OCI-LY1 (cell line): ENCODE measurements around the gene SLC47A1.

Experiments
- H2AFZ ChIP-seq: fragments of 200-600 bp; sonication (generic), shearing (Covaris generic); 2 replicates; pipeline ENCODE4 v1.6.0; 2014; ENCODE audit warnings: antibody characterized with exemption, mild to moderate bottlenecking, low read length
- H3F3A ChIP-seq: fragments of 200-600 bp; sonication (generic), shearing (Covaris generic); 2 replicates; pipeline ENCODE4 v1.6.0; 2014; ENCODE audit warnings: mild to moderate bottlenecking, antibody characterized with exemption, low read length, moderate library complexity; ENCODE audit not compliant: insufficient read depth
- H3K27ac ChIP-seq: fragments of 200-600 bp; sonication (generic); 2 replicates; pipeline ENCODE4 v1.5.1; 2014; ENCODE audit warnings: low read length, mixed run types, mild to moderate bottlenecking, low read depth; ENCODE audit not compliant: poor library complexity, severe bottlenecking
- H3K27me3 ChIP-seq: fragments of 200-600 bp; sonication (generic); 2 replicates; pipeline ENCODE4 v1.6.0; 2014; ENCODE audit warnings: antibody characterized with exemption, mild to moderate bottlenecking, low read length, moderate library complexity; ENCODE audit not compliant: insufficient read depth
- H3K36me3 ChIP-seq: fragments of 200-600 bp; sonication (generic); 2 replicates; pipeline ENCODE4 v1.6.1; 2014; ENCODE audit warnings: mild to moderate bottlenecking, antibody characterized with exemption, low read length, moderate library complexity, mixed read lengths; ENCODE audit not compliant: insufficient read depth
- H3K4me1 ChIP-seq: fragments of 200-600 bp; sonication (generic); 2 replicates; pipeline ENCODE4 v1.5.1; 2014; ENCODE audit warnings: mild to moderate bottlenecking, low read length, moderate library complexity; ENCODE audit not compliant: insufficient read depth, severe bottlenecking
- H3K4me2 ChIP-seq: fragments of 200-600 bp; sonication (generic), shearing (Covaris generic); 2 replicates; pipeline ENCODE4 v1.6.1; 2014; ENCODE audit warnings: low read length
- H3K4me3 ChIP-seq: fragments of 200-600 bp; sonication (generic); 2 replicates; pipeline ENCODE4 v1.5.1; 2014; ENCODE audit warnings: low read length, low read depth, mild to moderate bottlenecking, mixed read lengths; ENCODE audit not compliant: poor library complexity, severe bottlenecking
- H3K79me2 ChIP-seq: fragments of 200-600 bp; shearing (Covaris generic); 2 replicates; pipeline ENCODE4 v1.6.1; 2016; ENCODE audit warnings: mixed run types, low read length, mixed read lengths; ENCODE audit not compliant: insufficient read depth
- H3K9ac ChIP-seq: fragments of 200-600 bp; sonication (generic), shearing (Covaris generic); 2 replicates; pipeline ENCODE4 v1.6.1; 2014; ENCODE audit warnings: mild to moderate bottlenecking, low read length, mixed read lengths
- H3K9me2 ChIP-seq: fragments of 200-600 bp; sonication (generic), shearing (Covaris generic); 2 replicates; pipeline ENCODE4 v1.6.1; 2014; ENCODE audit warnings: low read depth, mild to moderate bottlenecking, low read length, mixed read lengths
- H3K9me3 ChIP-seq: fragments of 200-600 bp; shearing (Covaris generic); 2 replicates; pipeline ENCODE4 v1.6.1; 2014; ENCODE audit warnings: low read length, mixed read lengths
- H4K20me1 ChIP-seq: fragments of 200-600 bp; sonication (generic), shearing (Covaris generic); 2 replicates; pipeline ENCODE4 v1.6.0; 2016; ENCODE audit warnings: mild to moderate bottlenecking, low read length; ENCODE audit not compliant: insufficient read depth
- EZH2 ChIP-seq: fragments of 200-600 bp; sonication (generic), shearing (Covaris generic); IDR thresholded peaks from 2 replicates; pipeline ENCODE4 v1.8.0; 2017; ENCODE audit warnings: borderline replicate concordance, mixed run types, mild to moderate bottlenecking, antibody characterized with exemption, low read length, moderate library complexity, mixed read lengths
- TF ChIP-seq, protein P1 (sequence below): fragments of 200-600 bp; sonication (generic), shearing (Covaris generic); IDR thresholded peaks from 2 replicates; pipeline ENCODE4 v1.5.1; 2017; ENCODE audit warnings: mild to moderate bottlenecking, antibody characterized with exemption, low read length, moderate library complexity, mixed read lengths

The SLC47A1 gene

DNA sequence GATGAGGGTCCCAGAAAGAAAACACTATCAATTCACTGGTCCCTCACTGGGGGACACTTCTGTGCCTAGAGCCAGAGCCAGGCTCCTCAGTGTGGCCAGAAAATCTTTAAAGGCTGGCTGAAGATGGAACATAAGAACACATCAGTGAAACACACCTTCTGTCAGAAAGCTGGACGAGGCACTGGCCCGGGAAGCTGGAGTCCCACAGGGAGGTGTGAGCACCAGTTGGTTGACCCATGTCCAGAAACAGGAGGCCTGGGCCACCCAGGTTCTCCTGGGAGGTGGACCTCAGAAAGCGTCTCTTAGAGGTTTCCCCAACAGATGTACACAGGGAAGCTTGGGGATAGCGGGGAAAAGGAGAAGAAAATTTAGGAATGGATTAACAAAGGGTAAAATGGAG, 58.7 kb downstream of the SLC47A1 start:
- H3K9me2 ChIP-seq, result no peaks in the 10 kb centered on the region
- H3K4me1 ChIP-seq, result no peaks in the 10 kb centered on the region
- no peak for TF ChIP-seq EZH2
- TF ChIP-seq, protein P1, sequence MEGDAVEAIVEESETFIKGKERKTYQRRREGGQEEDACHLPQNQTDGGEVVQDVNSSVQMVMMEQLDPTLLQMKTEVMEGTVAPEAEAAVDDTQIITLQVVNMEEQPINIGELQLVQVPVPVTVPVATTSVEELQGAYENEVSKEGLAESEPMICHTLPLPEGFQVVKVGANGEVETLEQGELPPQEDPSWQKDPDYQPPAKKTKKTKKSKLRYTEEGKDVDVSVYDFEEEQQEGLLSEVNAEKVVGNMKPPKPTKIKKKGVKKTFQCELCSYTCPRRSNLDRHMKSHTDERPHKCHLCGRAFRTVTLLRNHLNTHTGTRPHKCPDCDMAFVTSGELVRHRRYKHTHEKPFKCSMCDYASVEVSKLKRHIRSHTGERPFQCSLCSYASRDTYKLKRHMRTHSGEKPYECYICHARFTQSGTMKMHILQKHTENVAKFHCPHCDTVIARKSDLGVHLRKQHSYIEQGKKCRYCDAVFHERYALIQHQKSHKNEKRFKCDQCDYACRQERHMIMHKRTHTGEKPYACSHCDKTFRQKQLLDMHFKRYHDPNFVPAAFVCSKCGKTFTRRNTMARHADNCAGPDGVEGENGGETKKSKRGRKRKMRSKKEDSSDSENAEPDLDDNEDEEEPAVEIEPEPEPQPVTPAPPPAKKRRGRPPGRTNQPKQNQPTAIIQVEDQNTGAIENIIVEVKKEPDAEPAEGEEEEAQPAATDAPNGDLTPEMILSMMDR, result no peak
- H3K27ac ChIP-seq, result no peak overlapping the region
- H3K9ac ChIP-seq, result no peak overlapping the region
- H3K4me3 ChIP-seq, result no peak overlapping the region
- no peaks in the 10 kb centered on the region for H3K27me3 ChIP-seq
- H3K4me2 ChIP-seq, result no peak overlapping the region
- no peaks in the 10 kb centered on the region for H4K20me1 ChIP-seq
- H3K79me2 ChIP-seq, result no peaks in the 10 kb centered on the region
- H3F3A ChIP-seq, result no peaks in the 10 kb centered on the region
- H3K9me3 ChIP-seq, result no peaks in the 10 kb centered on the region
- H2AFZ ChIP-seq, result no peak overlapping the region
- no peaks in the 10 kb centered on the region for H3K36me3 ChIP-seq

DNA sequence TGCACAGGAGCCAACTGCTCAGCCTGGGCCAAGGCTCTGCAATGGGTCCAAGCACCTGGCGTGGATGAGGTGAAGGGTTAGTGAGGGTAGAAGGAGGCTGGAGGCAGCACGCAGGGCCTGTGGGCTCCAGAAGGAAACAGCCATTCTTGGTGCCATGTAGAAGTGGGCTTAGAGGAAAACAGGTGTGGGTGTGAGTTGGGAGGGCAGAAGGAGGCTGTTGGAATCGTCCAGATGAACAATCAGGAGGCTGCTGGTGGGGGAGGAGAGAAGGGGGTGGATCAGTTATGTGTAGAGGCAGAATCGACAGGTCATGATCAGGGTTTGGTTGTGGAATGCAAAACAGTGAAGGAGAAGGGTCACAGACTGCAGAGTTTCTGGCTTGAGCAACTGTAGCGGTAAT, 63.2 kb downstream of the SLC47A1 start:
- Histone ChIP-seq H4K20me1 (no peaks in the 10 kb centered on the region), H3K9me3 (no peaks in the 10 kb centered on the region), H3K27me3 (no peaks in the 10 kb centered on the region), H3K4me2 (no peak overlapping the region), H3K4me3 (no peak overlapping the region), H2AFZ (no peak overlapping the region), H3F3A (no peaks in the 10 kb centered on the region), H3K27ac (no peak overlapping the region), H3K79me2 (no peaks in the 10 kb centered on the region), H3K36me3 (no peaks in the 10 kb centered on the region), H3K4me1 (no peaks in the 10 kb centered on the region), H3K9me2 (no peaks in the 10 kb centered on the region), H3K9ac (no peak overlapping the region)
- TF ChIP-seq EZH2, result no peak
- TF ChIP-seq, protein P1, result no peak

DNA sequence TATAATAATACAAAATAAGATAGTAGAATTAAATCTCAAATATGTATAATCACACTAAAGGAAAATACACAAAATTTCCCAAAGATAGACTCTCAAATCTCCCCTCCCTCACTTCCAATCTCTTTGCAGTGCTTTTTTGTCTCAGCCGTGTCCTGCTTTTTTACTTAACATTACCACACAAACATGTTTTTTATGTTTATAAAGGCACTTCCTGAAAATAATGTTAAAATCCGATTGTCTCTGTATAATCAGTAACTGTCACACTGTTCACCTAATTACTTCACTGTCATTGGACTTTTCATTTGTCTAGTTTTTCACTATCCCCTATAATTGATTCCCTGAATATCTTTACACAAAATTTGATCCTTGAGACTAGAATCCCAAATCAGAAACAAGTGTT, 76.7 kb downstream of the SLC47A1 start:
- Histone ChIP-seq H3K4me3 (no peak overlapping the region), H3K79me2 (no peaks in the 10 kb centered on the region), H4K20me1 (no peaks in the 10 kb centered on the region), H3K9me2 (no peaks in the 10 kb centered on the region), H3F3A (no peaks in the 10 kb centered on the region), H2AFZ (no peak overlapping the region), H3K9ac (no peak overlapping the region), H3K4me2 (no peak overlapping the region), H3K4me1 (no peaks in the 10 kb centered on the region), H3K36me3 (no peaks in the 10 kb centered on the region), H3K9me3 (no peaks in the 10 kb centered on the region), H3K27me3 (no peaks in the 10 kb centered on the region), H3K27ac (no peak overlapping the region)
- TF ChIP-seq, protein P1, result no peak
- no peak for TF ChIP-seq EZH2
